ENCODE measurements around the gene KCTD7. TPM values are rescaled to one million over a fixed set of nuclear protein-coding genes. Genes with fewer than 3 reads are reported as not detected.
"Not testable (repeated sequence)": the region's sequence is repeated elsewhere in the genome, so short reads cannot be mapped to it uniquely, and the experiment has no call there.

Gene KCTD7
- total and polyA plus RNA-seq, 7 donors: 3.2 to 23.3 (median 15.3) TPM

DNA sequence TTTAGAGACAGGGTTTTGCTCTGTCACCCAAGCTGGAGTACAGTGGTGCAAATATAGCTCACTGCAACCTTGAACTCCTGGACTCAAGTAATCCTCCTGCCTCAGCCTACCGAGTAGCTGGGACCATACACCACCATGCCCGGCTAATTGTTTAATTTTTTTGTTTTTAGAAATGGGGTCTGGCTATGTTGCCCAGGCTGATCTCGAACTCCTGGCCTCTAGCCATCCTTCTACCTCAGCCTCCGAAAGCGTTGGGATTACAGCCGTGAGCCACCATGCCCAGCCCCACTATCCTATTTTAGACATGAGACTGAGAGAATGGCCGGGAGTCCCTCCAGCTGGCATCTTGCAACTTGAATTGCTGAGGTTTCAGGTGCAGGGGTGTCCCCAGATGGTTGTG is 39.4 kb downstream of the KCTD7 start:
- intact Hi-C loops (cut with DNase I): no loop called here
- no peak for DNase-seq
- Histone ChIP-seq H3K27ac (no peak overlapping the region), H3K4me1 (no peaks in the 10 kb centered on the region), H3K27me3 (no peaks in the 10 kb centered on the region), H3K36me3 (peaks cover 0 to 4% (median 0%) of the 10 kb centered on the region in 4 donors), H3K9me3 (no peaks in the 10 kb centered on the region), H3K4me3 (no peak overlapping the region)
- TF ChIP-seq, protein P1, sequence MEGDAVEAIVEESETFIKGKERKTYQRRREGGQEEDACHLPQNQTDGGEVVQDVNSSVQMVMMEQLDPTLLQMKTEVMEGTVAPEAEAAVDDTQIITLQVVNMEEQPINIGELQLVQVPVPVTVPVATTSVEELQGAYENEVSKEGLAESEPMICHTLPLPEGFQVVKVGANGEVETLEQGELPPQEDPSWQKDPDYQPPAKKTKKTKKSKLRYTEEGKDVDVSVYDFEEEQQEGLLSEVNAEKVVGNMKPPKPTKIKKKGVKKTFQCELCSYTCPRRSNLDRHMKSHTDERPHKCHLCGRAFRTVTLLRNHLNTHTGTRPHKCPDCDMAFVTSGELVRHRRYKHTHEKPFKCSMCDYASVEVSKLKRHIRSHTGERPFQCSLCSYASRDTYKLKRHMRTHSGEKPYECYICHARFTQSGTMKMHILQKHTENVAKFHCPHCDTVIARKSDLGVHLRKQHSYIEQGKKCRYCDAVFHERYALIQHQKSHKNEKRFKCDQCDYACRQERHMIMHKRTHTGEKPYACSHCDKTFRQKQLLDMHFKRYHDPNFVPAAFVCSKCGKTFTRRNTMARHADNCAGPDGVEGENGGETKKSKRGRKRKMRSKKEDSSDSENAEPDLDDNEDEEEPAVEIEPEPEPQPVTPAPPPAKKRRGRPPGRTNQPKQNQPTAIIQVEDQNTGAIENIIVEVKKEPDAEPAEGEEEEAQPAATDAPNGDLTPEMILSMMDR (IDR thresholded peaks at IDR 0.05): no peak
- no peak for TF ChIP-seq POLR2AphosphoS5 (IDR thresholded peaks at IDR 0.05)
- no peak for TF ChIP-seq EP300 (IDR thresholded peaks at IDR 0.05)
- TF ChIP-seq POLR2A (IDR thresholded peaks at IDR 0.05): no peak
- 97 to 98% methylated on average over 7 of the region's 7 CpGs for WGBS, 2 donors

- intact Hi-C loops (cut with DNase I): no loop called here
- TF ChIP-seq EP300 (IDR thresholded peaks at IDR 0.05) (no peak), POLR2AphosphoS5 (IDR thresholded peaks at IDR 0.05) (no peak), POLR2A (IDR thresholded peaks at IDR 0.05) (no peak)
- TF ChIP-seq, protein P1 (IDR thresholded peaks at IDR 0.05): no peak
- H3K4me3 ChIP-seq: no peak overlapping the region
- H3K4me1 ChIP-seq: no peaks in the 10 kb centered on the region
- H3K27ac ChIP-seq: no peak overlapping the region
- H3K27me3 ChIP-seq: no peaks in the 10 kb centered on the region
- 96% methylated on average over 7 of the region's 7 CpGs for WGBS, 2 donors
- H3K9me3 ChIP-seq: no peaks in the 10 kb centered on the region
- peaks cover 0 to 4% (median 0%) of the 10 kb centered on the region in 4 donors for H3K36me3 ChIP-seq
- DNase-seq: no peak
These were observed 40.0 kb downstream of the KCTD7 start for GRCh38 chr7:66668677-66669076.

DNA sequence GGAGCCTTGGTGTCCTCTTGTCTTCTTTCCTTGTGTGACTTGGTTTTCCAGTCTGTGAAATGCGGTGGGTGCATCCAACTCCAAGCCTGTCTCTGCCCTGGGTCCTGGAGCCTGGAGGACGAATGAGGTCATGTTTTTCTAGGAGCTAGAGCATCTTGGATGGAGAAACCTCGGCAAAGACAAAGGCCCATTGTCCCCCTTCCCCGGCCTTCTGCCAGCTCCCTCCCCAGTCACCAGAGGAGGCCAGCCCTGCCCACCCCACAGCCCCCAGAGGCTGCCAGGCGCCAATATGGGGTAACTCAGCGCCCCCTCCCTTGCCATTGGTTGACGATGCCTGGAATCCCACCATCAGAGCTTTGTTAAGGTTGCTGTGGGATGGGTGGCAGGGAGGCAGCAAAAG is 40.4 kb downstream of the KCTD7 start:
- intact Hi-C loops (cut with DNase I): no loop called here
- WGBS, 2 donors: 62 to 88% methylated on average over 7 of the region's 7 CpGs
- H3K4me1 ChIP-seq: no peaks in the 10 kb centered on the region

DNA sequence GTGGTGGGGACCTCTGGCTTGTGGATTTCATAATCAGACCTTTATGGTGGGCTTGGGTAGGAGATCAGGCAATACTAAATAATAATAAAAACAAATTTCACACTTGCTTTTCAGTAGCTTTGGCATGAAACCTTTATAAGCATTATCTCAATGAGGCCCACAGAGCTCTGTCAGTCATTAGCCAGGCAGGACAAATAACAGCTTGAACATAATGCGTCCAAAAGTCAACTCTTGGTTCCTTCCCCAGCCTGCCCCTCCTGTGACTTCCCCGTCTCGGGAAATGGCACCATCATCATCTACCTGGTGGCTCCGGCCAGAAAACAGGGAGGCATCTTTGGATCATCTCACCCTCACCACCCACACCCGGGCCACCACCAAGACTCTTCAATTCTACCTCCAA is 40.8 kb downstream of the KCTD7 start:
- no peak overlapping the region for H3K27ac ChIP-seq
- 57 to 90% methylated on average over 5 of the region's 5 CpGs for WGBS, 2 donors

More for the DNA sequence above, 40.4 kb downstream of the KCTD7 start:
- H3K27ac ChIP-seq: no peak overlapping the region
- peaks cover 0 to 4% (median 0%) of the 10 kb centered on the region in 4 donors for H3K36me3 ChIP-seq
- H3K9me3 ChIP-seq: no peaks in the 10 kb centered on the region
- no peak for DNase-seq
- no peak overlapping the region for H3K4me3 ChIP-seq
- no peak for TF ChIP-seq POLR2AphosphoS5 (IDR thresholded peaks at IDR 0.05)
- TF ChIP-seq POLR2A (IDR thresholded peaks at IDR 0.05): no peak
- TF ChIP-seq EP300 (IDR thresholded peaks at IDR 0.05): no peak
- H3K27me3 ChIP-seq: no peaks in the 10 kb centered on the region

GRCh38 chr7:66671034-66671433 is 42.4 kb downstream of the KCTD7 start:
- Histone ChIP-seq H3K27me3 (no peaks in the 10 kb centered on the region), H3K9me3 (no peaks in the 10 kb centered on the region), H3K27ac (no peak overlapping the region), H3K36me3 (peaks cover 0 to 4% (median 0%) of the 10 kb centered on the region in 4 donors), H3K4me3 (no peak overlapping the region), H3K4me1 (no peaks in the 10 kb centered on the region)
- intact Hi-C loops (cut with DNase I): no loop called here
- TF ChIP-seq POLR2AphosphoS5 (IDR thresholded peaks at IDR 0.05) (no peak), EP300 (IDR thresholded peaks at IDR 0.05) (no peak), POLR2A (IDR thresholded peaks at IDR 0.05) (no peak)
- TF ChIP-seq, protein P1 (IDR thresholded peaks at IDR 0.05): no peak
- 96 to 99% methylated on average over 3 of the region's 3 CpGs for WGBS, 2 donors
- DNase-seq: no peak

More for the DNA sequence above, 40.8 kb downstream of the KCTD7 start:
- Histone ChIP-seq H3K4me1 (no peaks in the 10 kb centered on the region), H3K9me3 (no peaks in the 10 kb centered on the region), H3K36me3 (peaks cover 0 to 4% (median 0%) of the 10 kb centered on the region in 4 donors), H3K27me3 (no peaks in the 10 kb centered on the region), H3K4me3 (no peak overlapping the region)
- no peak for DNase-seq
- intact Hi-C loops (cut with DNase I): no loop called here
- no peak for TF ChIP-seq EP300 (IDR thresholded peaks at IDR 0.05)
- no peak for TF ChIP-seq POLR2AphosphoS5 (IDR thresholded peaks at IDR 0.05)
- TF ChIP-seq, protein P1 (IDR thresholded peaks at IDR 0.05): no peak
- TF ChIP-seq POLR2A (IDR thresholded peaks at IDR 0.05): no peak

DNA sequence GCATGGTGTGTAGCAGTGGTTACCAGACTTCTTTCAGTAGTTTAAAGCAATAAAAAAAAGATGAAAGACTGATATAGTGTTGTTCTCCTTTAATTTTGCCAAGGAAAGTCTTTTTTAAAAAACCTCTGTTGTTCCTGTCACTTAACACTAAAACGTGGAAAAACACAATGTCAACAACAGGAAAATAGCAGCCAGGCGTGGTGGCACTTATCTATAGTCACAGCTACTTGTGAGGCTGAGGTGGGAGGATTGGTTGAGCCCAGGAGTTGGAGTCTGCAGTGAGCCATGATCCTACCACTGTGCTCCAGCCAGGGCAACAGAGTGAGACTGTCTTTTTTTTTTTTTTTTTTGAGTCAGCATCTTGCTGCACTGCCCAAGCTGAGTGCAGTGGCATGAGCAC is 42.8 kb downstream of the KCTD7 start:
- DNase-seq; H3K4me3 ChIP-seq; H3K4me1 ChIP-seq; intact Hi-C loops (cut with DNase I); H3K9me3 ChIP-seq; H3K36me3 ChIP-seq; H3K27me3 ChIP-seq; H3K27ac ChIP-seq: not testable (repeated sequence)
- WGBS, 2 donors: 53 to 77% methylated on average over 2 of the region's 2 CpGs

- H3K27ac ChIP-seq; H3K36me3 ChIP-seq; H3K27me3 ChIP-seq; DNase-seq; H3K4me1 ChIP-seq; intact Hi-C loops (cut with DNase I); H3K4me3 ChIP-seq; H3K9me3 ChIP-seq: not testable (repeated sequence)
- 69 to 87% methylated on average over 3 of the region's 5 CpGs for WGBS, 2 donors
These were observed 43.9 kb downstream of the KCTD7 start for GRCh38 chr7:66672432-66673123.

DNA sequence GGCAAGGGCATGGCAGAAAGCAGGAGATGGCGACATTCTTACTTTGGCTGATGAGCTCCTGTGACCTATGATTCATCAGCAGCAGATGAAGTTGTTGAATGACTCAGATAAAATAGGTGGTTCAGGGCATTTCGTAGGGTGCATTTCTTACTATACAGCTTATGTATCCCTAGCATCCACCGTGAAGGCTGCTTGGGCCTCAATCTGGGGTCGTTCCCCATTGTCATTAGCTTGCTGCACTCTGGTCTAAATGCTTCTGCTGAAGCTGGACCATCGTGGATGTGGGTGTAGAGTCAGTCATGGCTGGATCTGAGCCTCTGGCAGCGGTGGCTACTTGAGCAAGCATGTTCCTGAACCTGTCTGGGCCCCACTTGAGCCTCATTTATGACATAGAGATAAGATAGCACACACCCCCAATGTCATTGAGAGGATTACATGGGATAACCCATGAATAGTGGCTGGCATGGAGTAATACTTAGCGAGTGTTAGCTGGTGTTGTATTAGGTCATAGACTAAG is 44.5 kb downstream of the KCTD7 start:
- H3K9me3 ChIP-seq; intact Hi-C loops (cut with DNase I); H3K4me1 ChIP-seq; H3K27me3 ChIP-seq; H3K36me3 ChIP-seq; H3K27ac ChIP-seq; H3K4me3 ChIP-seq: not testable (repeated sequence)
- 75 to 83% methylated on average over 5 of the region's 7 CpGs for WGBS, 2 donors
- peak; percentile 40 for DNase-seq

Data from sigmoid colon (tissue), 7 donors.